PFSK-1 (cell line): Measurements from ENCODE around the gene ADARB1.

Source experiments
- FOXP2 ChIP-seq: optimal IDR thresholded peaks from 2 replicates; pipeline ENCODE3; 2011; ENCODE audit warnings: borderline replicate concordance, control low read depth, inconsistent platforms; ENCODE audit not compliant: insufficient read depth; ENCODE audit errors: extremely low read length, extremely low read depth
- POLR2AphosphoS5 ChIP-seq: IDR thresholded peaks from 2 replicates; pipeline ENCODE4 v1.6.1; 2012; ENCODE audit warnings: low read depth, mild to moderate bottlenecking, control low read depth, low read length, moderate library complexity
- SIN3A ChIP-seq: IDR thresholded peaks from 2 replicates; pipeline ENCODE4 v1.6.1; 2012; ENCODE audit warnings: mild to moderate bottlenecking, low read length, moderate library complexity, borderline replicate concordance; ENCODE audit not compliant: insufficient read depth
- TAF1 ChIP-seq: IDR thresholded peaks from 2 replicates; pipeline ENCODE4 v1.6.1; 2012; ENCODE audit warnings: low read length, control low read depth, borderline replicate concordance; ENCODE audit not compliant: insufficient read depth
- TF ChIP-seq, protein P1 (sequence below), 2 experiments: IDR thresholded peaks; 2 replicates each; pipeline versions ENCODE4 v1.6.1 to v1.8.0; 2011 to 2012; ENCODE audit warnings: low read depth in 2 of 2, low read length in 2 of 2, control low read depth in 1 of 2, inconsistent platforms in 1 of 2, mild to moderate bottlenecking in 1 of 2, moderate library complexity in 1 of 2; ENCODE audit not compliant: insufficient read depth in 1 of 2

ADARB1 gene

DNA sequence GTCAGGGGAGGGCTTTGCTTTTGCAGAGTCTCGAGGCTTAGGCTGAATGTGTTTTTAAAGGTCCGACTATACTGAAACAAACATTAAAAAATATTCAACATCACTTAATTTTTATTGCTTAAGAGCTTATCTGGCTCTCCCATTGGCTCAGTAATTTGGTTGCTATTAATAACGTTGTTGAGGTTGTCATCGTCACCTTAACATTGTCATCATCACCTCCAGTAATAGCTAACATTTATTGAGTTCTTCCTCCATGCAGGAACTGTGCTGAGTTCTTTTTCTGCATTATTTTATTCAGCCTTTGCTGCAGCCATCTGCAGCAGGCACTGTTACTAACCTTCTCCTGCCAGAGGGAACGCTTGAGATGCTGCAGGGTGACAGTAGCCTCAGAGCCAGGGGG is 40.1 kb downstream of the ADARB1 start:
- TF ChIP-seq SIN3A = no peak
- no peak for TF ChIP-seq POLR2AphosphoS5
- TF ChIP-seq, protein P1, sequence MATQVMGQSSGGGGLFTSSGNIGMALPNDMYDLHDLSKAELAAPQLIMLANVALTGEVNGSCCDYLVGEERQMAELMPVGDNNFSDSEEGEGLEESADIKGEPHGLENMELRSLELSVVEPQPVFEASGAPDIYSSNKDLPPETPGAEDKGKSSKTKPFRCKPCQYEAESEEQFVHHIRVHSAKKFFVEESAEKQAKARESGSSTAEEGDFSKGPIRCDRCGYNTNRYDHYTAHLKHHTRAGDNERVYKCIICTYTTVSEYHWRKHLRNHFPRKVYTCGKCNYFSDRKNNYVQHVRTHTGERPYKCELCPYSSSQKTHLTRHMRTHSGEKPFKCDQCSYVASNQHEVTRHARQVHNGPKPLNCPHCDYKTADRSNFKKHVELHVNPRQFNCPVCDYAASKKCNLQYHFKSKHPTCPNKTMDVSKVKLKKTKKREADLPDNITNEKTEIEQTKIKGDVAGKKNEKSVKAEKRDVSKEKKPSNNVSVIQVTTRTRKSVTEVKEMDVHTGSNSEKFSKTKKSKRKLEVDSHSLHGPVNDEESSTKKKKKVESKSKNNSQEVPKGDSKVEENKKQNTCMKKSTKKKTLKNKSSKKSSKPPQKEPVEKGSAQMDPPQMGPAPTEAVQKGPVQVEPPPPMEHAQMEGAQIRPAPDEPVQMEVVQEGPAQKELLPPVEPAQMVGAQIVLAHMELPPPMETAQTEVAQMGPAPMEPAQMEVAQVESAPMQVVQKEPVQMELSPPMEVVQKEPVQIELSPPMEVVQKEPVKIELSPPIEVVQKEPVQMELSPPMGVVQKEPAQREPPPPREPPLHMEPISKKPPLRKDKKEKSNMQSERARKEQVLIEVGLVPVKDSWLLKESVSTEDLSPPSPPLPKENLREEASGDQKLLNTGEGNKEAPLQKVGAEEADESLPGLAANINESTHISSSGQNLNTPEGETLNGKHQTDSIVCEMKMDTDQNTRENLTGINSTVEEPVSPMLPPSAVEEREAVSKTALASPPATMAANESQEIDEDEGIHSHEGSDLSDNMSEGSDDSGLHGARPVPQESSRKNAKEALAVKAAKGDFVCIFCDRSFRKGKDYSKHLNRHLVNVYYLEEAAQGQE (IDR thresholded peaks at IDR 0.05; ENCODE audit: insufficient read depth in 1 of 2, low read depth in 2 of 2, low read length in 2 of 2) = no peak
- no peak for TF ChIP-seq FOXP2
- no peak for TF ChIP-seq TAF1

DNA sequence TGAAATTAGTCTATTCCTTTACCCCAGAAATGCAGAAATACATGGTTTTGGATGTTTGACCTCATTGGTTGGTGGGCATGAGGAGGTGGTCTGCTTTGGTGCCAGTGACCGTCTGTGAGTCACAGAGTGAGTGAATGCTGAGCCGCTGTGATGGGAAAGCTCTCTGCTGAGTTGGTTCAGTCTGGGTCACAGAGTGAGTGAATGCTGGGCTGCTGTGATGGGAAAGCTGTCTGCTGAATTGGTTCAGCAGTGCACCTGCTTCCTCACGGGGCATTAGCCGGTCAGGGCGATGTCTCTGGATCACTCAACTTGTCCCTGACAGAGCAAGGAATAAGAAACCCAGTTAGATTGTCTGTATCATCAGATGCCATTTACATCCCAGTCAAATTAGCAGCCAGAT is 40.8 kb downstream of the ADARB1 start:
- TF ChIP-seq SIN3A (no peak), TAF1 (no peak), FOXP2 (no peak), POLR2AphosphoS5 (no peak)
- TF ChIP-seq, protein P1 (IDR thresholded peaks at IDR 0.05; ENCODE audit: insufficient read depth in 1 of 2, low read depth in 2 of 2, low read length in 2 of 2) = no peak

DNA sequence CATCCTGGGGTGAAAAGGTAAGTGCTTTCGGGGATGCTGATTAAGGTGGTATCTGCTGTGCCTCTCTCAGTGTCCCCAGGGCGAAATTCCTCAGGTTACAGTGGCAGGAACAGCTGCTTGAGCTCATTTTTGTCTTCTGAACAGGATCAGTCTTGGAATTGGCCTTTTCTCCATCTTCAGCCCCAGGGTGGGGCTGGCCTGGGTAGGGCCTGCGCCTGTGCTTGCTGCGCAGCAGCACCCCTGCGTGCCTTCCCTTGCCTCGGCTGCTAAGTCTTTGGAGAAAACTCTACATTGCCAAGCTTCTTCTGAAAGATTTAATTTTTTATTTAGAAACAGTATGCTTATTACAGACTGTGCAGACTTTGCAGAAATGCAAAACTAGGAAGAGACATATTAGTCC is 41.7 kb downstream of the ADARB1 start:
- TF ChIP-seq FOXP2 = no peak
- TF ChIP-seq POLR2AphosphoS5 = no peak
- no peak for TF ChIP-seq SIN3A

DNA sequence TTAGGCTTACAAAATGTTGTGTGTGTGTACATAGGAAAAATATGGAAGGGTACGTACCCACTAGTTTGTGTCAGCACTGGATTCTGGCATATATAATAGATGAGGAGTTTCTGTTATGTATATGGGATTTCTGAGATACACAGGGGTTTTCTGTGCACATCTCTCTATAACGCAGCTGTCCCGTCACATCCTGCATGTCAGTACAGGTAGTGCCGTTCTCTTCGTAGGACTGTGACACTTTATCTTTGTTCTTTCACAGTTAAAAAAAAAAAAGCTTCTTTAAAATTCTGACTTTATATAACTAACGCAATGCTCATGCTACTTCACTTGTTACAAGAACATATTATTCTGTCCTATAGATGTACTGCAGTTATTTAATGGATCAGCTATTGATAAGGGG is 42.9 kb downstream of the ADARB1 start:
- TF ChIP-seq TAF1 = no peak
- TF ChIP-seq SIN3A = no peak
- no peak for TF ChIP-seq POLR2AphosphoS5
- TF ChIP-seq FOXP2 = no peak
- TF ChIP-seq, protein P1 (IDR thresholded peaks at IDR 0.05; ENCODE audit: insufficient read depth in 1 of 2, low read depth in 2 of 2, low read length in 2 of 2) = no peak

DNA sequence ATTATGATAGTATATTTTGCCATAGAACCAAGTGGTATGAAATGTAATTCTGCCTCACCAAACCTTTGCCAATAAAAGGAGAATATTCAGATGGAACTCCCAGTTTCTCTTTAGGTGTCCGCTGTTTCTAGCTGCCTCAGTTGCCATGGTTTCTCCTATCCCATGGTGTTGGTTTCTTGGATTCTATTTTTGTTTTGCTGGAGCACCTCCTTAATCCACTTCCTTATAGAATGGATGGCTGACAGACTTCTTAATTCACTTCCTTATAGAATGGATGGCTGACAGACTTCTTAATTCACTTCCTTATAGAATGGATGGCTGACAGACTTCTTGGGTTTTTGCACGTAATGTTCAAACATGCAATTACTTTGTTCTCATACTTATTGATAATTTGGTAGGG is 43.7 kb downstream of the ADARB1 start:
- no peak for TF ChIP-seq POLR2AphosphoS5

DNA sequence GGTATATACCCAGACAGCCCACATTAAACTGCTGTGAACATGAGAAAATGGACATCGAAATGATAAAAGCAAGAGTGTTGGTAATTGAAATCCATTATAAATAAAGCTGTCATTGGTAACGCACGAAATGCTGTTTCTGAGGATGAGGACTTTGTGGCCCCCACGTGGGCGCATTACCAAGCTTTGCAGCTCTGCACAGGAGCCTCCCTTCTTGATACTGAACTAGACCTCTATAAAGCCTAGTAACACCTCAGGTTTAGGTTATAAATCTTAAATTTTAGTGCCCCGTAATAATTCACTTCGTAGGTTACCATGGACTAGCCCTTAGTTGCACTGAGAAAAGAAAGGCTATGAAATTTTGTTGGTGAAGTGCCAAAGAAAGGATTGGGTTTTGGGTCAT is 45.4 kb downstream of the ADARB1 start:
- TF ChIP-seq TAF1 = no peak
- TF ChIP-seq SIN3A = no peak
- TF ChIP-seq FOXP2 = no peak
- TF ChIP-seq POLR2AphosphoS5 = no peak
- TF ChIP-seq, protein P1 (IDR thresholded peaks at IDR 0.05; ENCODE audit: insufficient read depth in 1 of 2, low read depth in 2 of 2, low read length in 2 of 2) = no peak
